Panc1 (cell line): ENCODE results near the gene PCDHB16.

Source experiments
- CTCF ChIP-seq: fragments of 450-650 bp; IDR thresholded peaks from 2 replicates; pipeline ENCODE4 v1.5.1; 2017; ENCODE audit warnings: mild to moderate bottlenecking
- POLR2AphosphoS5 ChIP-seq: IDR thresholded peaks from 2 replicates; pipeline ENCODE4 v1.6.1; 2012; ENCODE audit warnings: mild to moderate bottlenecking, low read depth, low read length, moderate library complexity
- REST ChIP-seq, 2 experiments: IDR thresholded peaks; 2 replicates each; pipeline ENCODE4 v1.6.1; 2011 to 2012; ENCODE audit warnings: low read depth in 2 of 2, control low read depth in 1 of 2, low read length in 1 of 2, mild to moderate bottlenecking in 1 of 2, moderate library complexity in 1 of 2; ENCODE audit not compliant: insufficient read depth in 1 of 2
- SIN3A ChIP-seq: IDR thresholded peaks from 2 replicates; pipeline ENCODE4 v1.6.1; 2012; ENCODE audit warnings: low read depth, mild to moderate bottlenecking, low read length, moderate library complexity, borderline replicate concordance; ENCODE audit not compliant: insufficient read depth

GRCh38 chr5:141186897-141187512 is 4.8 kb downstream of the PCDHB16 start, which contains the start of gene PCDHB9:
- peak; percentile 89 for TF ChIP-seq CTCF
- no peak for TF ChIP-seq POLR2AphosphoS5
- TF ChIP-seq REST (IDR thresholded peaks at IDR 0.05; ENCODE audit: insufficient read depth in 1 of 2, low read depth in 2 of 2, low read length in 1 of 2) = no peak
- no peak for TF ChIP-seq SIN3A
